Measurements from ENCODE around the gene RPS6KC1. TPM values are rescaled to one million over a fixed set of nuclear protein-coding genes. Genes with fewer than 3 reads are reported as not detected.

RPS6KC1 gene
- total RNA-seq, 4 donors from 2014 or later: 22.9 to 30.1 (median 26.7) TPM

DNA sequence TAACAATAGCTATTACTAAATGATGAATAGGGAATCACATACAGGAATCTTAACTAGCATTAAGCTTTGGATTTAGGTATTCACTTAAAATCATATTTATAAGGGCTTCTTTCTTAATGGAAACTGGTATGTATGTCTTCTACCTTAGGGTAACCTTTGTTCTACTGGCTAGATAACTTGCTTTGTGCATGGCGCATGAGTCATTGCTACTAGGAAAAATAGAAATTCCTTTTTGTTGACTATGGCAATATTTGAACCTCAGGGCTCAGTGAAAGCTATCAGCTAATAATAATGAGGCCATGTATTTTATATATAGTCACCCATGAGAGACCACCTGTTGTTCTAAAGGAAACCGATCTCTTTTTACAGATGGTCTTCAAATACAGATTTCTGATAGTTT lies 72.5 kb downstream of the RPS6KC1 start:
- no peak for DNase-seq (ENCODE audit: low spot score in 2 of 2)
- H3K4me1 ChIP-seq: no peaks in the 10 kb centered on the region
- H3K36me3 ChIP-seq: no peaks in the 10 kb centered on the region
- H3K4me3 ChIP-seq: no peak overlapping the region
- 87 to 94% methylated on average over 2 of the region's 2 CpGs for WGBS, 2 donors
- H3K27me3 ChIP-seq: no peaks in the 10 kb centered on the region
- TF ChIP-seq POLR2A (IDR thresholded peaks at IDR 0.05): no peak
- no peak for TF ChIP-seq EP300 (IDR thresholded peaks at IDR 0.05)
- TF ChIP-seq, protein P1, sequence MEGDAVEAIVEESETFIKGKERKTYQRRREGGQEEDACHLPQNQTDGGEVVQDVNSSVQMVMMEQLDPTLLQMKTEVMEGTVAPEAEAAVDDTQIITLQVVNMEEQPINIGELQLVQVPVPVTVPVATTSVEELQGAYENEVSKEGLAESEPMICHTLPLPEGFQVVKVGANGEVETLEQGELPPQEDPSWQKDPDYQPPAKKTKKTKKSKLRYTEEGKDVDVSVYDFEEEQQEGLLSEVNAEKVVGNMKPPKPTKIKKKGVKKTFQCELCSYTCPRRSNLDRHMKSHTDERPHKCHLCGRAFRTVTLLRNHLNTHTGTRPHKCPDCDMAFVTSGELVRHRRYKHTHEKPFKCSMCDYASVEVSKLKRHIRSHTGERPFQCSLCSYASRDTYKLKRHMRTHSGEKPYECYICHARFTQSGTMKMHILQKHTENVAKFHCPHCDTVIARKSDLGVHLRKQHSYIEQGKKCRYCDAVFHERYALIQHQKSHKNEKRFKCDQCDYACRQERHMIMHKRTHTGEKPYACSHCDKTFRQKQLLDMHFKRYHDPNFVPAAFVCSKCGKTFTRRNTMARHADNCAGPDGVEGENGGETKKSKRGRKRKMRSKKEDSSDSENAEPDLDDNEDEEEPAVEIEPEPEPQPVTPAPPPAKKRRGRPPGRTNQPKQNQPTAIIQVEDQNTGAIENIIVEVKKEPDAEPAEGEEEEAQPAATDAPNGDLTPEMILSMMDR (IDR thresholded peaks at IDR 0.05): no peak
- H3K27ac ChIP-seq: no peak overlapping the region
- H3K9me3 ChIP-seq: no peaks in the 10 kb centered on the region

- H3K4me1 ChIP-seq: no peaks in the 10 kb centered on the region
- H3K36me3 ChIP-seq: no peaks in the 10 kb centered on the region
- H3K27ac ChIP-seq: no peak overlapping the region
- 87 to 92% methylated on average over 5 of the region's 5 CpGs for WGBS, 2 donors
- no peaks in the 10 kb centered on the region for H3K27me3 ChIP-seq
- no peak for DNase-seq (ENCODE audit: low spot score in 2 of 2)
- H3K4me3 ChIP-seq: no peak overlapping the region
- H3K9me3 ChIP-seq: no peaks in the 10 kb centered on the region
- TF ChIP-seq EP300 (IDR thresholded peaks at IDR 0.05) (no peak), POLR2A (IDR thresholded peaks at IDR 0.05) (no peak)
- TF ChIP-seq, protein P1 (IDR thresholded peaks at IDR 0.05): no peak
Measured at GRCh38 chr1:213124590-213124989, 73.5 kb downstream of the RPS6KC1 start.

GRCh38 chr1:213125643-213126042 lies 74.6 kb downstream of the RPS6KC1 start:
- 84 to 87% methylated on average over 2 of the region's 2 CpGs for WGBS, 2 donors
- H3K27ac ChIP-seq: no peak overlapping the region
- no peaks in the 10 kb centered on the region for H3K36me3 ChIP-seq
- H3K27me3 ChIP-seq: no peaks in the 10 kb centered on the region
- H3K4me3 ChIP-seq: no peak overlapping the region
- no peaks in the 10 kb centered on the region for H3K4me1 ChIP-seq
- no peaks in the 10 kb centered on the region for H3K9me3 ChIP-seq
- DNase-seq (ENCODE audit: low spot score in 2 of 2): no peak
- TF ChIP-seq POLR2A (IDR thresholded peaks at IDR 0.05): no peak
- TF ChIP-seq, protein P1 (IDR thresholded peaks at IDR 0.05): no peak
- no peak for TF ChIP-seq EP300 (IDR thresholded peaks at IDR 0.05)

DNA sequence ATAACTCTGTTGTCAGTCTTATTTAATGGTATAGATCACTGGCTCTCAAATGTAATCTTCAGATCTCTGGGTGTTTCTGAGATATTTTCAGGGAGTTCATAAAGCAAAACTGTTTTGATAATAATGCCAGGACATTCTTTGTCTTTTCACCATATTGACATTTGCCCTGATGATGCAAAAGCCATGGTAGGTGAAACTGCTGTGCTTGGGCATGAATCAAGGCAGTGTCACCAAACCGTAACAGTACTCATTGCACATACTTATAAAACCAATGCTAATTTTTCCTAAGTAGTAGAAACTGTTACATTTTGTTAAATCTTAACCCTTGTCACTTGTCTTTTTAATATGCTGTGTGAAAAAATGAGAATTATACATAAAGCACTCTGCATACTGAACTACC lies 76.0 kb downstream of the RPS6KC1 start:
- Histone ChIP-seq H3K4me1 (no peaks in the 10 kb centered on the region), H3K27me3 (no peaks in the 10 kb centered on the region), H3K9me3 (no peaks in the 10 kb centered on the region), H3K36me3 (no peaks in the 10 kb centered on the region), H3K27ac (no peak overlapping the region), H3K4me3 (no peak overlapping the region)
- no peak for DNase-seq (ENCODE audit: low spot score in 2 of 2)
- no peak for TF ChIP-seq EP300 (IDR thresholded peaks at IDR 0.05)
- TF ChIP-seq, protein P1 (IDR thresholded peaks at IDR 0.05): no peak
- no peak for TF ChIP-seq POLR2A (IDR thresholded peaks at IDR 0.05)
- 92 to 94% methylated on average over 1 of the region's 1 CpG for WGBS, 2 donors

DNA sequence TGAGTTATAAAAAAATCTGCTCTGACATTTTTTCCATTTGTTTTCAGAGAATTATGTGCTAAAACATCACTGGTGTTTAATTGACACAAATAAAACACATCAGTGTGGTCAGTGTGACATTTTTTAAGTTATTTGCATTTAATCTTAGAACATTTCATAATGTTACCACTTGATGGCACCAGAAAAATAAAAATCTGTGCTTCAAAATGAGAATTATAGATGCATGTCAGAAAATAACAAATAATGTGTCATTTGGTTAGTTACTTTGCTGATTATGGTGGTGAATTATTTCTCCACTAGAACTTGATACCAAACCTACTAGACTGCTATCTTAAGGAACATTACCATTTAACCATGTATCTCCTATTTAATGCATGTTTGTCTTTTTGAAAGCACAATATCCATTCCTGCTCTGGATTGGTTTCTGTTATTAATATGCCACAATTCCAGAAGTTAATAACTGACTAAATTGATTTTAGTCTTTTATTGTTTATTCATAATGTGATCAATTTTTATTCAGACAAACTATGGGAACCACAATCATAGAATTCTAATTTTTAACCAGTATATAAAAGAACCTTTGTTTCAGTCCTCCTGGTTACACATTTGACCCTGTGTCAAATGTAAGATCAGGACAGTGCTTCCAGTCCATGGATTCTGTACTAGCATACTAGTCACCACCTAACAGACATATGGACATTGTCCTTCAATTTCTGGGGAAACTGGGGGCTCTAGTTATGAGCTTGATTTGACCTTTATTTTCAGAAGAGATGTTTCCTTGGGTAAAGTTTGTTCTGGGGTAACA lies 81.0 kb downstream of the RPS6KC1 start:
- Histone ChIP-seq H3K4me1 (peaks cover 0 to 28% (median 7%) of the 10 kb centered on the region in 4 donors), H3K27ac (no peak overlapping the region), H3K36me3 (no peaks in the 10 kb centered on the region), H3K27me3 (no peaks in the 10 kb centered on the region), H3K9me3 (no peaks in the 10 kb centered on the region), H3K4me3 (no peak overlapping the region)
- no peak for TF ChIP-seq EP300 (IDR thresholded peaks at IDR 0.05)
- TF ChIP-seq, protein P1 (IDR thresholded peaks at IDR 0.05): no peak
- no peak for DNase-seq (ENCODE audit: low spot score in 2 of 2)

All from tibial nerve (tissue), 4 donors.